ENCODE results near the gene OCSTAMP.
A peak's percentile ranks its signal among the peaks of the same experiment; 100 is the strongest.

OCSTAMP gene

DNA sequence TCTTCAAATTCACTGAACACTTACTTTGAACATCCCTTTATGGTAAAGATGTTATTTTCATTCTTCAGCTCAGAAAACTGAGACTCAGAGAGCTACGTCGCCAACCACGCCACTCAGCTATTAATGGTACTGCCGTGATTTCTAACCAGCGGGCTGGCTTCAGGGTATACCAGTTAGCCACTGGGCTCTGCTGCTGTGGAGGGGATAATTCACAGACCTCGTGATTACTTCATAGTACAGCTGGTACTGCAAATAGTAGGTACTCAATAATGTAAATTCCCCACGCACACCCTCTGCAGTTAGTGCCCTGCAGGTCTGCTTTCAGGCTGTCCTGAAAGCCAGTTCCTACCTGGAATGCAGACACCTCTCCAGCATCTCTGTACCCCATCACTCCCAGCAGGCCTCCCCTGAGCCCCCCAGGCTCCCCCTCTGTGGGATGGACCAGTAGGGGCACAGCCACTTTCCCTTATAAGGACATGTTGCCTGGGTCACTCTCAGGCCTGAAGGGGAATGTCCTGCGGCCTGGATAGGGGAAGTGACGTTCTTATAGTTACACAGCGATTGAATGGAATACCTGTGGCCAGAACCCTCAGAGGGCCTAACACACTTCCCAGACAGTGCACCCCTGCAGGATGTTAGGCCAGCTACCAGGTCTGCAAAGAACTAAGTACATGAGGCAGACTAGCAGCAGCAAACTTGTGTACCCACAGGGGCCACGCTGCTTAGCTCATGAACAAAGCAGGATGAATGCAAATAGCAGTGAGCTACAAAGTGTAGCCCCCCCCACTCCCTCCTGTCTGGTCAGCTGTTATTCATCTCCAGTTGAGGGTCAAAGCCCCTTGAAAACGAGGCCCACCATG is 1.3 kb upstream of the OCSTAMP start:
- DNase-seq = no peak

DNA sequence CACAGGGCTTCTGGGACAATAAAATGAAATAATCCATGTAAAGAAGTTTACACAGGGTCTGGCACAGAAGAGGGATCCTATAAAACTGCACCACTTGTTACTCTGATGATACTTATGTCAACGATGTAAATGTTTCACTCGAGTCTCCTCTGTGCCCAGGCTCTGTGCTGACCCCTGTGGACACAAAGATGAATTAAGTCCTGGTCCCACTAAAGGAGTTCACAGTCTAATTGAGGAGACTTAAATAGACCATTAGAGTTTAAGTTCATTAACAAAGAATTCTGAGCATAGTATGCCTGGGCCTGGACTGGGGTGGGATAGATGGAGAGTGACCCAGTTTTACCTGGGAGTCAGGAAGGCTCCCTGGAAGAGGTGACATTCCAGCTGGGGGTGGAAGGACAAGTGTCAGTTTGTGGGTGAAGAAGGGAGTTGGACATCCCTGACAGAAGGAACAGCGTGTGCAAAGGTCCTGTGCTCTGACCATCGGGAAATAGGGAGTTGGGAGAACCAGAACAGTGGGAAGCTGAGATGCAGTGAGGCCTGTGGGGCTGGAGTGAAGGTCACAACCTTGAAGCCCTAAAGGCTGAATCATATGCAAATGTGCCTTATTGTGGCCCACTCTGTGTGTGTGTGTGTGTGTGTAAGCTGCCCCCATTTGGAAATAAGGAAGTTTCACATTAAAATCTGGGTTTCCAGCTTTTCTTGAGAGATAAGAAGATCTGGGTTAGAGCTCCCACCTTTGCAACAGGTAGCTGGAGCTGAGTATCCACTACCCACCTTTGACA is 1.1 kb downstream of the OCSTAMP start:
- DNase-seq = no peak

DNA sequence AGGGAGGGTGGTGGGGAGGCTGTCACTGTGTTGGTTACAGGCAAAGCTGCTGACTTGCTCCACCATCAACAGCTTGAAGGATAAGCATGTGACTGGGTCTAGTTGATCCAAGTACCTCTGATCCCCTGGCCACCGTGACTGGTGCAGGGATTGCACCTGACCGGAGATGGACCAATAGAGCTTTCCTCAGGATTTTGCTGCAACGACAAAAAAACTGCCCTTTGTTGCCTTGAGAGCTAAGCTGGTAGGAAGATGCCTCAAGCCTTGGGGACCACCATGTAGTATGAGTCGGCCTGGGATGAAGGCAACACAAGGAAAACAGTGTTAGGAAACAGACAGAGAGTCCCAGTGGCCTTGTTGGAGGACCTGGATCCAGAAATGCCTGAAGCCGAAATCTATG is 1.8 kb downstream of the OCSTAMP start:
- no peak for DNase-seq

DNA sequence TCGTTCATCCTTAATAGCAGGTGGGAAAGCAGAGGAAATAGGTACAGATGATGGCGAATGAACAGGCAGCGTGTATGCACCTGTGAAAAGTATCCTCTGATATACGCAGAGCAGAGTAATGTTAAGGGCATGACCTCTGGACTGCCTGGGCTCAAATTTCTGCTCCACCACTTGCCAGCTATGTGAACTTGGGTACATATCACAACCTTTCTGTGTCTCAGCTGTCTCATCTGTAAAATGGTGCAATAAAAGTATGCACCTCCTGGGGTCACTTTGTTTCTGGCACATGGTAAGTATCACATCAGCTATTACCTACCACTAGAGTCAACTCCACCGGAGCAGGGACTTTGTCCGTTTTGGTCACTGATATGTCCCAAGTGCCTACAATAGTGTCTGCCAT is 2.5 kb downstream of the OCSTAMP start:
- DNase-seq = no peak

DNA sequence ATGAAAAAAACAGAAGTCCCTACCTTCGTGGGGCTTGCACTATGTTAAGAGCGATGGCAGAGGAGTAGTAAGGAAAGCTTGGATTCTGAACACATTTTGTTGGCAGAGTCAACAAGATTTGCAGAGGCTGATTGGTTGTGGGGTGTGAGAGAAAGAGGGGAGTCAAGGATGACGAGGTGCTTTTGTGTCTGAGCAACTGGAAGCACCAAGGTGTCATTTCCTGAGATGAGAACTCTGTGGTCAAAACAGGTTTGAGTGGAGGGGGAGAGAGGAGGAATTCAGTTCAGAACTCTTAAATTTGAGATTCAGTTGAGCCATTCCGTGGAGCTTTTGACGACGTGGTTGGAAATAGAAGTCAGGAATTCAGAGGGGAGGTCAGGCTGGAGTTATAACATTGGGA is 3.5 kb downstream of the OCSTAMP start:
- no peak for DNase-seq

DNA sequence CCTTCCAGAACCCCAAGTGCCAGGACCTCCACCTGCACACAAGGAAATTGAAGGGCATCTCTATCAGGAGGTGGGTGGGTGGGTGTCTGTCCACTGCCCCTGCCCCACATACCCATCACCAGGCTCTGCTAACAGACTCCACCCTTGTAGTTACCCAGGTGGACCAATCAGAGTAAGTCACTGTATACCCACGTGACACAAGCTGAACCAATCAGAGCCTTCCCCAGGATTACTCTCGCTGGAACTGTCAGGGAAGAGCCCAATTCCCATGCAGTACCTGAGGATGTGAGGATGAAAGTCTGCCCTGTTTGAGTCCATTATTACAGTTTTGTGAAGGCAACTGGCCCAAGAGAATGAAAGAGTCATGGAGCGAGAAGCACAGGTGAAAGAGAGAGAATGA is 4.2 kb downstream of the OCSTAMP start:
- DNase-seq = no peak

DNA sequence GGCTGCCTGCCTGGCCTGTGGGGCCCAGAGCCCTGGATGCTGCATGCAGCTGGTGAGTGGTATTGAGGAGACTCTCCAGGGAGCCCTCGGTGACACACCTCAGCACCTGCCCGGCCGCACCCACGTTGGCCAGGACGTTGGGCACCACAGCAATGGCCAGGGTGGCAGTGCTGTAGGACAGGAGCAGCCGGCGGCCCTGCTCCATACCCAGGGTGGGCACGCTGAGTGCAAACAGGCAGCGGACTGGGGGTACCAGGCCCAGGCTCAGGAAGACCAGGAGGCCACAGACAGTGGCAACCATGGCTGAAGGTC is 4.7 kb downstream of the OCSTAMP start:
- no peak for DNase-seq

DNA sequence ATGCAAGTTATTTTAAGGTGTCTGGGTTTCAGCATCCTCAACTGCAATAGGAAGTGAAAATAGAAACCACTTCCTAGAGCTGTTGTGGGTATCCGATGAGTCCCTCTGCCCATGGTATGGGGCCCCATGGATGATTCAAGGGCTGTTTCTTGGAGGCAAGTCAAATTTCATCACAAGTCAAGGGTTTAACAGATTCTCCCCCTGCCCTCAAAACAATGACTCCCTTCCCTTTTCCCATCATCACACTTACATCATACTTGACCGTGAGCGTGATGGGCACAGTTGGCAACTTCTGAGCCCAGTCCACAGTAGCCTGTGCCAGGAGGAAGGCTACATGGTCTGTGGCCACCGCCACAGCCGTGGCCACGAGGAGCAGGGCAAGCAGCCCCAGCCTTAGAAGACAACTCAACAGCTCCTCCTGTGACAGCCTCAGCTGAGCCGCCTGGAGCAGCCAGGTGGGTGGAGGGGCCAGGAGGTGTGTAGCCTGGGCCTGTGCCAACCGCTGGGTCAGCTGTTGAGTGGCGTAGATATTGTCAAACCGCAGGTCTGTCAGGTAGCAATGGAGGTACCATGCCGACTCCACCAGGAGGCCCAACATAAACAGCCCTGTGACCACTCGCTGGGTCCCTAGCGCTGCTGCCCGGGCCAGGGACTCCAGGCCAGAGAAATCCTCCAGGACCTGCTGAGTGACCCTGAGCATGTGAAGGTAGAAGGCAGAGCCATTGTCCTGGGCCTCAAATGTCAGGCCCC is 5.2 kb downstream of the OCSTAMP start:
- no peak for DNase-seq

DNA sequence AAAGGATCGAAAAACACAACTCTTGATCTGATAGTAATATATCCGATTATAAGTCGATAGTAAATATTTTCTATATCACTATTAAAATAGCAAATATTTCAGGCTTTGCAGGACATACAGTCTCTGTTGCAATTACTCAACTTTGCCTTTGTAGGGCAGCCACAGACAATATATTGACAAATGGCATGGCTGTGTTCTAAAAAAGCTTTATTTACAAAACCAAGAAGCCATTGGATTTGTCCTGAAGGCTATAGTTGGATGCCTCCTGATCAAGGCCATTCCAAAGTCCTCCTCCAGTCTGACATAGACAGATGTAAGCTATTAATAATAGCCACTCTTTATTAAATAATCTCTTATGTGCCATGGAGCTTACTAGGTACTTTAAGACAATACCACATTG is 5.9 kb downstream of the OCSTAMP start:
- DNase-seq = no peak

DNA sequence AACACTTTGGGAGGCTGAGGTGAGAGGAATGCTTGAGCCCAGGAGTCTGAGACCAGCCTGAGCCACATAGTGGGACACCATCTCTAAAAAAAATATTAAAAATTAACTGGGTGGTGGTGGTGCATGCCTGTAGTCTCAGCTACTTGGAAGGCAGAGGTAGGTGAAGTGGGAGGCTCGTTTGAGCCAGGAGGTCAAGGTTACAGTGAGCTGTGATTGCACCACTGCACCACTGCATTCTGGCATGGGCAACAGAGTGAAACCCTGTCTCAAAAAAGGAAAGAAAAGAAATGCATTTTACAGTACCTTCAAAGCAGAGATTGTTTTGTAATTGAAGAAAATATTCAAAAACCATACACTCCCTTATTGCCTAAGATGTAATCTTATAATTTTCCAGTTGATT is 6.5 kb downstream of the OCSTAMP start:
- no peak for DNase-seq

DNA sequence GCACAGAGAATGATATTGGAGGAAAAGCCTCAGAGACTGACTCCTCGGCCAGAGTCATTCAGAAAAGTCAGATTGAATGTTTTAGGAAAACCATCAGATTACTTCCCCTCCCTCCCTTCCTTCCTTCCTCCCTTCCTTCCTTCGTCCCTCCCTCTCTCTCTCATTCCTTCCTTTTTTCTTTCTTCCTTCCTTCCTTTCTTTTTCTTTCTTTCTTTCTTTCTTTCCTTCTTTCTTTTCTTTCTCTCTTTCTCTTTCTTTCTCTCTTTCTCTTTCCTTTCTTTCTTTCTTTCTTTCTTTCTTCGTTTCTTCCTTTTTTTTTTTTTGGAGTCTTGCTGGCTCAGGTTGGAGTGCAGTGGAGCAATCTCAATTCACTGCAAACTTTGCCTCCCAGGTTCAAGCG is 7.4 kb downstream of the OCSTAMP start:
- DNase-seq = no peak

DNA sequence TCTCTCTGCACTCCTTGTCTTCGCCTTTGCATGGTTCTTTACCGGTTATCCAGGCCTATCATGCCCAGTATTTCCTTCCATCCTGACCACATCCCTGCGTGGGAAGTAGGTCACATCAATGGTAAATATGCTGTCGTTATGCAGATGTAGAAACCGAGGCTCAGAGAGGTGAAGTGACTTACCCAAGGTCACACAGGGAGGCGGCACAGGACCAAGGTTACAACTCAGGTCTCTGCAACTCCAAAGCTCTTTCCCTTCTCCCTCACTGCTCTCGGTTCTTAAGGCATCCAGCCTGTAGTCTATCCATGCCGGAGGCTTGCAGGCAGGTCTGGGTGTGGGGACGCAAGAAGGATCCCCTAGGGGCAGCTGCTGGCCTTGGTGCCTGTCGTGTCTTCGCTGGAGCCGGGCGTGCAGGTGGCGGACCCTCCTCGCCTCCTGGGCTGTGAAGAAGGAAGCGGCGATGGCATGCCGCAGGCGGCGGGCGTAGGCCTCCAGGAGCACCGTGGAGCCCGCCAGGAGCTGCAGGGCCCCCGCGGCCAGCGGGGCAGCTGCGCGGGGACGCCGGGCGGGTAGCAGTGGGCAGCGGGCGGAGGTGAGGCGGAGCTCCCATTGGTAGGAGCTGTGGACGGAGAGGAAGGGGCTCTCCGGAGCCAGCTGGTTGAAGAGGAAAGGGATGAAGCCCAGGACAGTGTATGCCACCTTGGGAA is 9.1 kb downstream of the OCSTAMP start:
- DNase-seq = no peak

DNA sequence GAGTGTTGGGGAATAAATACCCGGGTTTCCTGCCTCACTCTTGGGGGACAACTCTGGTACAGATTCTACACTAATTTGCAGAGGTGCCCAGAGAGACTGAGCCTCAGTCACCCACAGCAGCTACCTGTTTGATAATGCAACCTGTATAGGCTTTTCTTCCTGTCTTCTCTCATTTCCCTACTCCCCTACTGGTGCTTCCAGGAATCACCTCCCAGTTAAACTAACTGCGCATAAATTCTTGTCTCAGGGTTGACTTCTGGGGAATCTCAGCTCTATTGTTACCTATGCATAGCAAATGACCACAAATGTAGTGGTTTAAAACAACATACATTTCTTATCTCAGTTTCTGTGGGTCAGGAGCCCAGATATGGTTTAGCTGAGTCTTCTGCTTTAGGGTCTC is 11.3 kb downstream of the OCSTAMP start:
- no peak for DNase-seq

DNA sequence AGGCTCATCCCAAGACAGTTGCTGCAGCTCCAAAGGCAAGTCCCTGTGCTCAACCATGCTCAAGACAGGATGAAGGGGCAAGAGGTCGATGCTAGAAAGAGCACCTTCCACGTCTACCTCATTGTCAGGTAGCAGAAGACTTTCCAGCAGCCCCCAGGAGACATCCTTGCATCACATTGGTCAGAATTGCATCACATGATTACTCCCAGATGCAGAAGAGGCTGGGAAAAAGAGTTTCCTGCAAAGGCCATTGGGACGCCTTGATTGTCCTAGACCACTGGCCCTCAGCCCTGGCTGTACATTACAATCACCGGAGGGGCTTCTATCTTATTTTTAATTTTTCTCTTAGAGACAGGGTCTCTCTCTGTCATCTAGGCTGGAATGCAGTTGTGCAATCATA is 19.8 kb downstream of the OCSTAMP start:
- DNase-seq = no peak

DNA sequence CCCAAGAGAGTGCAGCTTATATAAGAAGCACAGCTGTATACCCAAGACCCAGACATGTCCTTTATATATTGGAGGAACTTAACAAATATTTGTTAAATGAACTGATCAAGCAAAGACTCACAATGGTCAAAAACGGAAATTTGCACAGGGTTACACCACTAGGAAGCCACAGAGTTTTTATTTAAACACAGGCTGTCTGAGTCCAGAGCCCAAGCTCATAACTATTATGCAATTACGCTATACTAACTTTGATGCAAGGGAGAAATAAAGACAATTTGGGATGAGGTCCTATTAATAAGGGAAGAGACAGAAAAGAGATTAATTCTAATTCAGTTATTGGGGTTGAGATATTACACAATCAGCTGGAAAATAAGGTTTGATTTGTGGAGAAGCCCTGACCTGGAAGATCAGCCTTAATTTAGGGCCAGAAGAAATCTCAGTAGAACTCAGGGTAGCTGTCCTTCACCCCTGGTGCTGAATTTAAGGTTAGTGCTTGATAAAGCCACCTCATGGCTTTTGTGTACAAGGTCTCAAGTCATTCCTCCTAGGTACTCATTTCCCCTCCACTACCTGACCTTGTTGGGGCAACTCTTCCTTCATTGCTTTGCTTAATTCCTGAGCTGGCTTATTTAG is 26.6 kb downstream of the OCSTAMP start:
- DNase-seq = no peak

DNA sequence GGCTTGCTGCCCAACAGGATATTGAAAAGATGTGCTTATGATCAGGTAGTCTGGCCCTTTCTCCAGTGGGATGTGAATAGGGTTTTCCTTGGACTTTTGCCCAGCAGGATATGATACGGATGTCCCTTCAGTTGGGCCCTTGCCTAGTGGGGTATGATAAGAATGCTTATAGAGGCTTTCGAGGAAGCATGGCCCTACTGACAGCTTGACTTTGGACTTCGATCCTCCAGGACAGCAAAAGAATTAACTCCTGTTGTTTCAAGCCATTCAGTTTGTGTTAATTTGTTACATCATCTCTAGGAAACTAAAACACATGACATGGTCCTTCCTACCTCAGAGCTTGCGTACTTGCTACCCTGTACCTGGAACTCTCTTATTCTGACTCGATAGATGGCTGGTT is 27.3 kb downstream of the OCSTAMP start:
- no peak for DNase-seq

DNA sequence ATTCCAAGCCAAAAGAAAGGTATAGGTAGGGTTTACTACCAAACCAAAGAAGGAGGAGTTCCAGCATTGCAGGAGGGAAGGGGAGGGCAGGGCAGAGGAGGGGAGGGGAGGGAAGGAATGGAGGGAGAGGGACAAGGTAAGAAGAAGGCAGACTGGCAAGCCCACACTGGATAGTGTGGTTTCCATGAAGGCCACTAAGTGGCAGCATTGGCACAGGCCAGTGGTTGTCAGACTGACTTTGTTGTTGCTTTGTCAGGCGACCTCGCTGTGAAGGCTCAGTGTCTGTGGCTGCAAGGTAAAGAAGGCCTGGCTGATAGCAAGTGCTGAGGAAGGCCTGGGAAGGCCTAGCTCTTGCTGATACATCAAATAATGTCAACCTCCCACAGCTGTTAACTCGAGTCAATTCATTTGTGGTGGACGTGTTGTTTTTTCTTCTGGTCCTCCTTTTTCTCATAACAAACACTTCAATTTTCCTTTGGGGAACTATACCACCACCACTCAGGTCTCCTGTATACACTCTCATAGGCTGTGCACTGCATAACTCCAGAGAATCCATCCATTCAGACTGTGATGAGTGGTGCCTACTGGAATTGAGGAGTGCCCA is 29.4 kb downstream of the OCSTAMP start:
- peak; percentile 8 for DNase-seq

DNA sequence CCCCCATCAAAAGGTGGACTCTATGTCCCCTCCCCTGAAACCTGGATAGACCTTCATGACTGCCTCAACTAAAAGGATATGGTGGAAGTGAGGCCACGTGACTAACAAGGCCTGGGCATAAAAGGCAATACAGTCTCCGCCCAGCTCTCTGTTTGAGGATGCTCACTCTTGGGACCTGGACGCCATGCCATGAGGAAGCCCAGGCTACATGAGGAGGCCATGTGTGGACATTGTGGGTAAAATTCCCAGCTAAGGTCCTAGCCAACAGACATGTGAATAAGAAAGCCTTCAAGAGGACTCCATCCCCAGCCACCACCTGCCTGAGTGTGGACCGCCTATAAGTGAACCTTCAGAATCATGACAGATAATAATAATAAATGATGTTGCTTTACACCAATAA is 29.9 kb downstream of the OCSTAMP start:
- DNase-seq = no peak

DNA sequence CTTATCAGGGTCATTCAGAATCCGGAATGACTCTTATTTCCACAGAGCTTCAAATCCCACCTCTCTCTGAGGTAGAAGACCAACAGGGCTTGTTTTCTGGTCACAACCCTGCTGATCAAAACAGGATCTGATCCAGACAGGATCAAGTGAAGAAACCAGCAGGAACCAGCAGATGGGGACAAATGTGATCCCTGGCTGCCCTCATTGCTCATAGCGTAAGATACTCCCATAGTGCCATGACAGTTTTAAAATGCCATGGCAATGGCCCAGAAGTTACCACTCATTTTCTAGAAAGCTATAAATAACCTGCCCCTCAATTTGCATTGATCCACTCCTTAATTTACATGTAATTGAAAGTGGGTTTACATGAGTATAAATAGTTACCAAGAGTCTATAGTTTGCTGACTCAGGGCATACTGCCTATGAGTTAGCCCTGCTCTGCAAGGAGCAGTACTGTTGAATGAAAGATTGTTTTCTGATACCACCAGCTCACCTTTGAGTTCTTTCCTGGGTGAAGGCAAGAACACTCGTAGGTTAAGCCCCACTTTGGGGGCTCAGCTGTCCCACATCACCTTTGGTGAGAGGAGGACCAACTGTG is 30.9 kb downstream of the OCSTAMP start:
- no peak for DNase-seq

DNA sequence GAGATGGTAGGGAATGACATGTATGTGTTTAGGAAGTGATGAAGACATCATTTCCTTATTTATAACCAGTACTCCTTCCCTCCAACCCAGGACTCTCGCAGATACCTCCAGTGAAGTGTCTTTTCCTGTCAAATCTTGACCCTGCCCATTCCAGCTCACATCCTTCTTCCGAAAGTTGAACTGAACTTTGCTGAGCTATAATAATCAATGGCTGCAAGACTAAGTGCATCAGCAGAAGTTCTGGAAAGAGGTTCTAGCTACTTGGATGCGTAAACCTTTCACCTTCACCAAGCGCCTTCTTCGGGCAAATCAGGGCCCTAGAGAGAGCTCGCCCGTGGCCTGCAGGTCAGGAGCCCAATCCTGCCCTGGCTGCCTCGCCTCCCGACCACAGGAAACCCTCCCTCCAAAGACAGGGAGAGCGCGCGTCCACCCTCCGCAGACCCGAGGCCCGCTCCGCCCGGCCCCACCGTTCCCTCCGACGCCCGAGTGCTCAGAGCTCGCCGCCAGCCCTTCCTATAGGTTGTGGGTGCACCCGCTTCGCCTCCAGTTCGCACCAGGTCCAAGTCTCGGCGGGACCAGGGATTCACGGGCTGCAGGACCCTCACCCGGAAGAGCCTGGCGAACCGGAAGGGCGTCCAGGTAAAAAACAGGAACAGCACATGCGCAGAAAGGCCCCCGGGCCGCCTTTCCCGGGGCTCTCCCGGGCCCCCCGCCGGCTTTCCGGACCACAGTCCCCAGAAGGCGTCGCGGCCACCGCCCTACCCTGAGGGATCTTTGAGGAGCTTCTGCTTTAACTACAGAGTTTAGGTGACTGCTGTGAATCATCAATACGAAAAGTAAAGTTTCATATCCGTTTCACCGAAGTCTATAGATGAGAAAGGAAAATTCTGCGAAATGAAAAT is 37.3 kb downstream of the OCSTAMP start, which contains the start of gene ZNF334:
ZNF334 (minus strand) TSS at position 617 of the 902 bp plus-strand sequence. CDS start 1,457 bp downstream, outside the sequence.
- no peak for DNase-seq

DNA sequence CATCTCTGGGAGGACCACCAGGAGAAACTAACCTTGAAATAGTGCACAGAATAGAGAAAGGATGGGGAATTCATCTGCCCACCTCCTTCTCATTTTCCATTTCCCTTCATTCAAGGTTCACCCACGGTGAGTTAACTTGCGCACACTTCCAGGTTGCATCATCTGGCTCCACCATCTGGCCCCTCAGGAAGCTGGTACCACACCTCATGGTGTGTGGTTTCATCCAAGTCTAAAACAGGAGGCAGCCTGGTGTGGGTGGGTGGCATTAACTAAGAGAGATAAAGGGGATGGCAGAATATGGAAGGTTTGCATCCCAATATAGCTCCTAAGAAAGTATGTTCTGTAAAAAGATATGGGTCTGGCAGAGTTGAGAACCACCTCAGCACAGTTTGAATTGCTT is 40.9 kb downstream of the OCSTAMP start:
- no peak for DNase-seq
